WTC11 (cell line): ENCODE measurements around the gene GZMB. TPM values are rescaled to one million over a fixed set of nuclear protein-coding genes. Genes with fewer than 3 reads are reported as not detected.
"Not testable (repeated sequence)": the region's sequence is repeated elsewhere in the genome, so short reads cannot be mapped to it uniquely, and the experiment has no call there.

ENCODE experiments used
- ATAC-seq: fragments of 200-7000 bp; cut with Tn5 transposase; 2 replicates; pipeline ENCODE4 v1.10.0; 2021; ENCODE audit warnings: mild to moderate bottlenecking, moderate library complexity
- CTCF ChIA-PET: fragments of 300-600 bp; sonication (Branson Sonifier 250); formaldehyde crosslinking; loops from one replicate; lab custom pipeline; 2021; ENCODE audit warnings: antibody characterized with exemption; lab: Charles Lee
- POLR2A ChIA-PET: fragments of 350-600 bp; sonication (Branson Sonifier 250); formaldehyde crosslinking; loops from one replicate; lab custom pipeline; 2021; ENCODE audit warnings: antibody characterized with exemption; lab: Charles Lee
- DNase-seq: peaks from one replicate; pipeline ENCODE4 v3.0.0; 2021; ENCODE audit warnings: low spot score
- H3K27ac Mint-ChIP-seq: 2 replicates; pipeline ENCODE4 v1.8.0; 2021; ENCODE audit warnings: mixed read lengths
- H3K27me3 Mint-ChIP-seq: 2 replicates; pipeline ENCODE4 v1.8.0; 2021; ENCODE audit warnings: low read depth, mild to moderate bottlenecking, moderate library complexity, mixed read lengths
- H3K36me3 Mint-ChIP-seq: 2 replicates; pipeline ENCODE4 v1.8.0; 2021; ENCODE audit warnings: mixed read lengths
- H3K4me1 Mint-ChIP-seq: 2 replicates; pipeline ENCODE4 v1.8.0; 2022; ENCODE audit warnings: mixed read lengths
- H3K4me3 Mint-ChIP-seq: 2 replicates; pipeline ENCODE4 v1.8.0; 2021; ENCODE audit warnings: mild to moderate bottlenecking, moderate library complexity, mixed read lengths
- H3K9me3 Mint-ChIP-seq: 2 replicates; pipeline ENCODE4 v1.8.0; 2021; ENCODE audit warnings: mixed read lengths
- ARID4B ChIP-seq: sonication (generic); formaldehyde crosslinking; IDR thresholded peaks from 2 replicates; pipeline ENCODE4 v1.8.0; 2023; ENCODE audit warnings: missing genetic modification reagents, mild to moderate bottlenecking, borderline replicate concordance
- ATF1 ChIP-seq: sonication (generic); formaldehyde crosslinking; IDR thresholded peaks from 2 replicates; pipeline ENCODE4 v1.8.1; 2023; ENCODE audit warnings: mild to moderate bottlenecking, moderate library complexity, missing genetic modification reagents
- ATF2 ChIP-seq: sonication (generic); formaldehyde crosslinking; IDR thresholded peaks from 2 replicates; pipeline ENCODE4 v1.8.1; 2022; ENCODE audit warnings: low read depth, missing genetic modification reagents, borderline replicate concordance
- ATF3 ChIP-seq: sonication (generic); formaldehyde crosslinking; conservative IDR thresholded peaks from 2 replicates; pipeline ENCODE4 v1.8.1; 2022; ENCODE audit warnings: mild to moderate bottlenecking, missing genetic modification reagents
- E2F4 ChIP-seq: sonication (generic); formaldehyde crosslinking; IDR thresholded peaks from 2 replicates; pipeline ENCODE4 v1.8.1; 2022; ENCODE audit warnings: low read depth, mild to moderate bottlenecking, moderate library complexity, missing genetic modification reagents, borderline replicate concordance
- ERG ChIP-seq: fragments of 250-450 bp; sonication (Bioruptor Pico); IDR thresholded peaks from 2 replicates; pipeline ENCODE4 v1.8.0; 2021; ENCODE audit warnings: mild to moderate bottlenecking
- FOXP1 ChIP-seq: sonication (generic); formaldehyde crosslinking; IDR thresholded peaks from 2 replicates; pipeline ENCODE4 v1.8.0; 2022; ENCODE audit warnings: missing genetic modification reagents, mild to moderate bottlenecking, moderate library complexity, borderline replicate concordance
- MYBL2 ChIP-seq: sonication (generic); formaldehyde crosslinking; IDR thresholded peaks from 2 replicates; pipeline ENCODE4 v1.8.1; 2023; ENCODE audit warnings: mild to moderate bottlenecking, moderate library complexity, missing genetic modification reagents
- NR2C2 ChIP-seq: sonication (generic); formaldehyde crosslinking; IDR thresholded peaks from 2 replicates; pipeline ENCODE4 v1.8.0; 2022; ENCODE audit warnings: mild to moderate bottlenecking, missing genetic modification reagents
- PREB ChIP-seq: sonication (generic); formaldehyde crosslinking; IDR thresholded peaks from 2 replicates; pipeline ENCODE4 v1.8.1; 2022; ENCODE audit warnings: mild to moderate bottlenecking, missing genetic modification reagents, moderate library complexity, borderline replicate concordance
- RORB ChIP-seq: fragments of 250-450 bp; sonication (Bioruptor Pico); IDR thresholded peaks from 2 replicates; pipeline ENCODE4 v1.9.0; 2021; ENCODE audit warnings: mild to moderate bottlenecking
- USF1 ChIP-seq: sonication (generic); formaldehyde crosslinking; IDR thresholded peaks from 2 replicates; pipeline ENCODE4 v1.8.0; 2022; ENCODE audit warnings: mild to moderate bottlenecking, missing genetic modification reagents
- ZNF416 ChIP-seq: fragments of 250-450 bp; sonication (Bioruptor Pico); IDR thresholded peaks from 2 replicates; pipeline ENCODE4 v1.9.0; 2021; ENCODE audit warnings: mild to moderate bottlenecking, inconsistent platforms
- ZNF423 ChIP-seq: fragments of 250-450 bp; sonication (Bioruptor Pico); IDR thresholded peaks from 2 replicates; pipeline ENCODE4 v2.1.2; 2022; ENCODE audit warnings: mild to moderate bottlenecking, moderate library complexity
- ZNF532 ChIP-seq: fragments of 250-450 bp; sonication (Bioruptor Pico); IDR thresholded peaks from 2 replicates; pipeline ENCODE4 v1.9.0; 2021; ENCODE audit warnings: mild to moderate bottlenecking, borderline replicate concordance
- ZSCAN18 ChIP-seq: fragments of 250-450 bp; sonication (Bioruptor Pico); IDR thresholded peaks from 2 replicates; pipeline ENCODE4 v2.1.2; 2022; ENCODE audit warnings: mild to moderate bottlenecking, moderate library complexity
- total RNA-seq: library from RNA; stranded (reverse); gene quantifications from 3 replicates; pipeline ENCODE4 v1.2.3, GENCODE V29; 2021

Gene GZMB
- total RNA-seq, 1 experiment from 2014 or later = 0.68 TPM

- Mint-ChIP-seq H3K36me3 (no peaks in the 10 kb centered on the region), H3K27me3 (peaks cover 8% of the 10 kb centered on the region; the same call in 1 of the 2 replicates), H3K4me3 (no peak overlapping the region), H3K4me1 (no peaks in the 10 kb centered on the region), H3K27ac (no peak overlapping the region), H3K9me3 (no peaks in the 10 kb centered on the region)
- DNase-seq (no peak), ATAC-seq (no peak)
- TF ChIP-seq ARID4B (CRISPR knock-in tag) (no peak), ATF1 (CRISPR knock-in tag) (no peak), ZSCAN18 (CRISPR knock-in tag) (no peak), FOXP1 (CRISPR knock-in tag) (no peak), ATF2 (CRISPR knock-in tag) (no peak), MYBL2 (CRISPR knock-in tag) (no peak), ZNF416 (CRISPR knock-in tag) (no peak), ATF3 (CRISPR knock-in tag) (no peak), E2F4 (CRISPR knock-in tag) (no peak), NR2C2 (CRISPR knock-in tag) (no peak), ERG (no peak), ZNF423 (no peak), PREB (no peak), USF1 (CRISPR knock-in tag) (no peak), ZNF532 (CRISPR knock-in tag) (no peak), RORB (CRISPR knock-in tag) (no peak)
- CTCF ChIA-PET = no interaction called here
- POLR2A ChIA-PET = interaction anchor here (0.5 kb wide), 1 partner anchor 126 kb away, joined by 3 read pairs; no protein-coding TSS in a partner anchor
These were observed 26.1 kb upstream of the GZMB start for GRCh38 chr14:24659916-24660570.

GRCh38 chr14:24648361-24648760 lies 14.4 kb upstream of the GZMB start:
- DNase-seq, H3K27me3 Mint-ChIP-seq, H3K4me3 Mint-ChIP-seq, CTCF ChIA-PET, ATAC-seq, H3K27ac Mint-ChIP-seq, H3K36me3 Mint-ChIP-seq, H3K4me1 Mint-ChIP-seq, POLR2A ChIA-PET: not testable (repeated sequence)
- peaks cover 20% of the 10 kb centered on the region for H3K9me3 Mint-ChIP-seq
